ENCODE results near the gene LRRC25.

LRRC25 gene

DNA sequence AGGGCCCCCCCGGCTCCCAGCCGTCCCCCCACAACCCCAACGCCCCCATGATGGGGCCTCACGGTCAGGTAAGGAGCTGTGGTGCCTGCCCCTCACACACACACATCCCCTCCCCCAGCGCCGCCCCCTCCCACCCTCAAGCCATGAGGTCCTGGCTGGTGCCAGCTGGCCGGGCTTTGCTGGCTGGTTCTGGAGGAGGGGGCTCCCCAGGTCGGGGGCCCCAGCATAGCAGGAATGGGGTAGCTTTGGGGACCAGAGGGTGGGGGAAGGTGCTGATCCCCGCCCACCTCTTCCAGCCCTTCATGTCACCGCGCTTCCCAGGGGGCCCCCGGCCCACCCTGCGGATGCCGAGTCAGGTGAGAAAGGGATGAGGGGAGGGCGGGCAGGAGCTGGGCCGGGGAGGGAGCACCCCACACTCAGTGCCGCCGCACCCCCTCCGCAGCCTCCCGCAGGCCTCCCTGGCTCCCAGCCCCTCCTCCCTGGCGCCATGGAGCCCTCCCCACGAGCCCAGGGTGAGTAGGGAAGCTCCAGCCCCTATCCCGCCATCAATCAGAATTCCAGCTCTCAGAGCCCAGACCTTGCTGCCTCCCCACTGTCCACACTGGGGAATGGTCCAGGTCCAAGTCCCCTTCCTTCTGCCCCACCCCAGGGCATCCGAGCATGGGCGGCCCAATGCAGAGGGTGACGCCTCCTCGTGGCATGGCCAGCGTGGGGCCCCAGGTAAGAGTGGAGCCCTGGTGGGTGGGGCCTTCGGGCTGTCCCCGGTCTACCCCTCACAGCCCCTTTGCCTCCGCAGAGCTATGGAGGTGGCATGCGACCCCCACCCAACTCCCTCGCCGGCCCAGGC, 34.2 kb upstream of the LRRC25 start (continued):
- TF ChIP-seq, protein P1, sequence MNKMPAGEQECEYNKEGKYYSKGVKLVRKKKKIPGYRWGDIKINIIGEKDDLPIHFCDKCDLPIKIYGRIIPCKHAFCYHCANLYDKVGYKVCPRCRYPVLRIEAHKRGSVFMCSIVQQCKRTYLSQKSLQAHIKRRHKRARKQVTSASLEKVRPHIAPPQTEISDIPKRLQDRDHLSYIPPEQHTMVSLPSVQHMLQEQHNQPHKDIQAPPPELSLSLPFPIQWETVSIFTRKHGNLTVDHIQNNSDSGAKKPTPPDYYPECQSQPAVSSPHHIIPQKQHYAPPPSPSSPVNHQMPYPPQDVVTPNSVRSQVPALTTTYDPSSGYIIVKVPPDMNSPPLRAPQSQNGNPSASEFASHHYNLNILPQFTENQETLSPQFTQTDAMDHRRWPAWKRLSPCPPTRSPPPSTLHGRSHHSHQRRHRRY (tag by site-specific recombination; IDR thresholded peaks at IDR 0.05), result no peak
- TF ChIP-seq ZNF202 (tag by site-specific recombination; IDR thresholded peaks at IDR 0.05; ENCODE audit: borderline replicate concordance) (no peak), SCRT1 (tag by site-specific recombination; IDR thresholded peaks at IDR 0.05; ENCODE audit: borderline replicate concordance) (no peak), PRDM1 (tag by site-specific recombination; IDR thresholded peaks at IDR 0.05) (no peak), ZNF677 (tag by site-specific recombination; IDR thresholded peaks at IDR 0.05) (no peak), ZNF426 (tag by site-specific recombination; IDR thresholded peaks at IDR 0.05) (no peak), ZNF398 (tag by site-specific recombination; IDR thresholded peaks at IDR 0.05) (peak; percentile 45; the same call in 1 of the 2 replicates), MYNN (tag by site-specific recombination; IDR thresholded peaks at IDR 0.05; ENCODE audit: borderline replicate concordance) (no peak), OSR2 (tag by site-specific recombination; IDR thresholded peaks at IDR 0.05) (no peak), REPIN1 (tag by site-specific recombination; IDR thresholded peaks at IDR 0.05; ENCODE audit: low read depth) (no peak), ZFP37 (tag by site-specific recombination; IDR thresholded peaks at IDR 0.05) (no peak), ZNF560 (tag by site-specific recombination; IDR thresholded peaks at IDR 0.05; ENCODE audit: borderline replicate concordance) (no peak), GLI2 (tag by site-specific recombination; IDR thresholded peaks at IDR 0.05; ENCODE audit: borderline replicate concordance, low read depth) (no peak), ZNF48 (tag by site-specific recombination; IDR thresholded peaks at IDR 0.05) (no peak), ZBTB1 (tag by site-specific recombination; IDR thresholded peaks at IDR 0.05) (no peak), ZNF600 (tag by site-specific recombination; IDR thresholded peaks at IDR 0.05) (peak; percentile 75), ZNF133 (tag by site-specific recombination; IDR thresholded peaks at IDR 0.05) (no peak), ZNF157 (tag by site-specific recombination; IDR thresholded peaks at IDR 0.05) (no peak), KLF7 (tag by site-specific recombination; IDR thresholded peaks at IDR 0.05; ENCODE audit: borderline replicate concordance) (no peak), ZNF26 (tag by site-specific recombination; IDR thresholded peaks at IDR 0.05) (no peak), PATZ1 (tag by site-specific recombination; IDR thresholded peaks at IDR 0.05) (peak; percentile 93), ZNF571 (tag by site-specific recombination; IDR thresholded peaks at IDR 0.05) (no peak), WT1 (tag by site-specific recombination; IDR thresholded peaks at IDR 0.05) (peak; percentile 84), BCL11B (tag by site-specific recombination; IDR thresholded peaks at IDR 0.05; ENCODE audit: low read depth) (peak; percentile 83; the same call in 1 of the 2 replicates), ZNF16 (tag by site-specific recombination; IDR thresholded peaks at IDR 0.05; ENCODE audit: low read depth) (no peak), ZNF274 (IDR thresholded peaks at IDR 0.05; ENCODE audit: low read length) (no peak), ZNF274 (tag by site-specific recombination; IDR thresholded peaks at IDR 0.05; ENCODE audit: borderline replicate concordance) (no peak), ZNF701 (tag by site-specific recombination; IDR thresholded peaks at IDR 0.05) (no peak)
- TF ChIP-seq, protein P2, sequence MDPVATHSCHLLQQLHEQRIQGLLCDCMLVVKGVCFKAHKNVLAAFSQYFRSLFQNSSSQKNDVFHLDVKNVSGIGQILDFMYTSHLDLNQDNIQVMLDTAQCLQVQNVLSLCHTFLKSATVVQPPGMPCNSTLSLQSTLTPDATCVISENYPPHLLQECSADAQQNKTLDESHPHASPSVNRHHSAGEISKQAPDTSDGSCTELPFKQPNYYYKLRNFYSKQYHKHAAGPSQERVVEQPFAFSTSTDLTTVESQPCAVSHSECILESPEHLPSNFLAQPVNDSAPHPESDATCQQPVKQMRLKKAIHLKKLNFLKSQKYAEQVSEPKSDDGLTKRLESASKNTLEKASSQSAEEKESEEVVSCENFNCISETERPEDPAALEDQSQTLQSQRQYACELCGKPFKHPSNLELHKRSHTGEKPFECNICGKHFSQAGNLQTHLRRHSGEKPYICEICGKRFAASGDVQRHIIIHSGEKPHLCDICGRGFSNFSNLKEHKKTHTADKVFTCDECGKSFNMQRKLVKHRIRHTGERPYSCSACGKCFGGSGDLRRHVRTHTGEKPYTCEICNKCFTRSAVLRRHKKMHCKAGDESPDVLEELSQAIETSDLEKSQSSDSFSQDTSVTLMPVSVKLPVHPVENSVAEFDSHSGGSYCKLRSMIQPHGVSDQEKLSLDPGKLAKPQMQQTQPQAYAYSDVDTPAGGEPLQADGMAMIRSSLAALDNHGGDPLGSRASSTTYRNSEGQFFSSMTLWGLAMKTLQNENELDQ (tag by site-specific recombination; IDR thresholded peaks at IDR 0.05; ENCODE audit: low read depth), result no peak
- TF ChIP-seq, protein P3, sequence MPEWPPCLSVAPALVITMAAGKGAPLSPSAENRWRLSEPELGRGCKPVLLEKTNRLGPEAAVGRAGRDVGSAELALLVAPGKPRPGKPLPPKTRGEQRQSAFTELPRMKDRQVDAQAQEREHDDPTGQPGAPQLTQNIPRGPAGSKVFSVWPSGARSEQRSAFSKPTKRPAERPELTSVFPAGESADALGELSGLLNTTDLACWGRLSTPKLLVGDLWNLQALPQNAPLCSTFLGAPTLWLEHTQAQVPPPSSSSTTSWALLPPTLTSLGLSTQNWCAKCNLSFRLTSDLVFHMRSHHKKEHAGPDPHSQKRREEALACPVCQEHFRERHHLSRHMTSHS (tag by site-specific recombination; IDR thresholded peaks at IDR 0.05), result no peak

All from HEK293 (cell line).